Heart right ventricle (tissue), 16 donors: Measurements from ENCODE around the gene ZNF513. TPM values are rescaled to one million over a fixed set of nuclear protein-coding genes. Genes with fewer than 3 reads are reported as not detected.

ENCODE experiments used
- ATAC-seq, 8 donors: fragments of 200-7000 bp; cut with Tn5 transposase; one replicate each; pipeline ENCODE4 v1.9.1; 2020; ENCODE audit warnings: mild to moderate bottlenecking in 8 of 8, moderate library complexity in 8 of 8, moderate number of reproducible peaks in 1 of 8
- DNase-seq, 2 donors: peaks; one replicate each; pipeline ENCODE4 v3.0.0-alpha.2; 2020
- H3K27ac ChIP-seq, 10 donors: fragments of 200-600 bp; sonication (generic) in 2 of 10; one replicate each; pipeline versions ENCODE4 v1.5.0 to v1.8.0; 2020 to 2022; ENCODE audit warnings: mild to moderate bottlenecking in 3 of 10
- H3K27me3 ChIP-seq, 7 donors: fragments of 200-600 bp; one replicate each; pipeline ENCODE4 v1.8.0; 2021 to 2022; ENCODE audit warnings: mild to moderate bottlenecking in 2 of 7
- H3K36me3 ChIP-seq, 9 donors: fragments of 200-600 bp; sonication (generic) in 1 of 9; one replicate each; pipeline versions ENCODE4 v1.5.0 to v1.8.0; 2020 to 2022; ENCODE audit warnings: mild to moderate bottlenecking in 2 of 9
- H3K4me1 ChIP-seq, 9 donors: fragments of 200-600 bp; sonication (generic) in 1 of 9; one replicate each; pipeline versions ENCODE4 v1.5.0 to v1.8.0; 2020 to 2022; ENCODE audit warnings: mild to moderate bottlenecking in 4 of 9
- H3K4me3 ChIP-seq, 10 donors: fragments of 200-600 bp; sonication (generic) in 2 of 10; one replicate each; pipeline versions ENCODE4 v1.5.0 to v1.8.0; 2020 to 2022; ENCODE audit warnings: mild to moderate bottlenecking in 7 of 10, moderate library complexity in 2 of 10
- H3K9me3 ChIP-seq, 11 donors: fragments of 200-600 bp in 10 of 11; sonication (generic) in 2 of 11; one replicate each; pipeline versions ENCODE4 v1.5.0 to v1.8.0; 2013 to 2022; ENCODE audit warnings: mild to moderate bottlenecking in 2 of 11, control low read depth in 1 of 11, moderate library complexity in 1 of 11
- WGBS, 2 donors: extraction: QIAGEN DNeasy Blood & Tissue Kit; methylation state at CpG; one replicate each; pipeline ENCODE4 v1.1.7; 2013; ENCODE audit warnings: inconsistent platforms in 1 of 2; 5-methylcytosine and 5-hydroxymethylcytosine counted together
- intact Hi-C, 10 donors: fragments of 100-400 bp; cut with DNase I; formaldehyde crosslinking; loops; one replicate each; pipeline versions ENCODE4 v1.11.1 to v1.14.2; 2022
- polyA plus RNA-seq, 2 donors: library from polyadenylated mRNA; stranded (reverse); fragments of 200-250 nt; gene quantifications; one replicate each; pipeline ENCODE4 v1.2.3, GENCODE V29; 2013
- total RNA-seq, 10 donors: library from RNA; stranded (reverse); fragmentation: NEBNext Ultra II Directional in 3 of 10; extraction: Animal tissue kit (Norgen Biotek cat#: 25700) in 3 of 10; gene quantifications; one replicate each; pipeline versions ENCODE4 v1.2.1 to v1.2.4, GENCODE V29; 2021 to 2023
- TF ChIP-seq, protein P1 (sequence below), 9 donors: fragments of 200-600 bp; sonication (generic) in 2 of 9; IDR thresholded peaks; one replicate each; pipeline versions ENCODE4 v1.5.0 to v1.8.0; 2021 to 2022; ENCODE audit warnings: antibody characterized with exemption in 9 of 9, mild to moderate bottlenecking in 5 of 9, moderate library complexity in 1 of 9
- donor health status: Arrhythmogenic right ventricular cardiomyopathy.
- donor health status: ischemic (EF 13 %, LVEDD 7.1; RV severe dilation, severe dysfunction).
- donor health status: healthy with polysubstance abuse.
- donor health status: DM: no; HTN: yes; CAD: no.
- donor health status: DM: no; HTN: no; CAD: no.
- donor health status: ischemic (EF 25% LVEDD 6.9; RV normal size, moderate dysfunction).
- donor health status: ischemic (EF 25% LVEDD 5.7; RV mildly dilated, moderate dysfunction).
- donor health status: healthy.
- donor health status: DM: yes; HTN: yes; CAD: no.
- donor health status: Ischemic cardiomyopathy.
- donor health status: ischemic (EF 35%, LVEDD 5.7; RV mildly dilated, moderate dysfunction).
- donor health status: nonischemic (EF 11% LVEDD 7.7; RV severe dilation, severe dysfunction).
- donor health status: DM: yes; HTN: yes; CAD: no.
- donor health status: PGD.
- donor health status: ischemic (EF 29% LVEDD 5.4; RV normal size, mild dysfunction).
- donor health status: nonischemic (EF 23%, LVEDD 6.1; RV moderate dilation, normal function).

Gene ZNF513
- total and polyA plus RNA-seq, 12 donors, result 4.5 to 15.4 (median 7.5) TPM

DNA sequence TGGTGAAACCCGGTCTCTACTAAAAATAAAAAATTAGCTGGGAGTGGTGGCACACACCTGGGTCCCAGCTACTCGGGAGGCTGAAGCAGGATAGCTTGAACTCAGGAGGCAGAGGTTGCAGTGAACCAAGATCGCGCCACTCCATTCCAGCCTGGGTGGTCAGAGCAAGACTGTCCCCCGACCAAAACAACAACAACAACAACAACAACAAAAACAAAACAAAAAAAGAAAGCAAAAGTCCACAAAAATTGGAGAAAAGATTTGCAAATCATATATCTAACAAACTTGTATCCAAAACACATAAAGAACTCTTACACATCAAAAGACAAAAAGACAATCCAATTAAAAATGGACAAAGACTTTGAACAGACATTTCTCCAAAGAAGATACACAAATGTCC is 18.4 kb upstream of the ZNF513 start:
- Histone ChIP-seq H3K4me1 (peaks cover 0 to 8% (median 0%) of the 10 kb centered on the region in 9 donors), H3K4me3 (no peak overlapping the region), H3K27me3 (no peaks in the 10 kb centered on the region), H3K36me3 (peaks cover 0 to 28% (median 0%) of the 10 kb centered on the region in 9 donors), H3K9me3 (no peaks in the 10 kb centered on the region), H3K27ac (no peak overlapping the region)
- TF ChIP-seq, protein P1, sequence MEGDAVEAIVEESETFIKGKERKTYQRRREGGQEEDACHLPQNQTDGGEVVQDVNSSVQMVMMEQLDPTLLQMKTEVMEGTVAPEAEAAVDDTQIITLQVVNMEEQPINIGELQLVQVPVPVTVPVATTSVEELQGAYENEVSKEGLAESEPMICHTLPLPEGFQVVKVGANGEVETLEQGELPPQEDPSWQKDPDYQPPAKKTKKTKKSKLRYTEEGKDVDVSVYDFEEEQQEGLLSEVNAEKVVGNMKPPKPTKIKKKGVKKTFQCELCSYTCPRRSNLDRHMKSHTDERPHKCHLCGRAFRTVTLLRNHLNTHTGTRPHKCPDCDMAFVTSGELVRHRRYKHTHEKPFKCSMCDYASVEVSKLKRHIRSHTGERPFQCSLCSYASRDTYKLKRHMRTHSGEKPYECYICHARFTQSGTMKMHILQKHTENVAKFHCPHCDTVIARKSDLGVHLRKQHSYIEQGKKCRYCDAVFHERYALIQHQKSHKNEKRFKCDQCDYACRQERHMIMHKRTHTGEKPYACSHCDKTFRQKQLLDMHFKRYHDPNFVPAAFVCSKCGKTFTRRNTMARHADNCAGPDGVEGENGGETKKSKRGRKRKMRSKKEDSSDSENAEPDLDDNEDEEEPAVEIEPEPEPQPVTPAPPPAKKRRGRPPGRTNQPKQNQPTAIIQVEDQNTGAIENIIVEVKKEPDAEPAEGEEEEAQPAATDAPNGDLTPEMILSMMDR (IDR thresholded peaks at IDR 0.05), result no peak
- DNase-seq, result no peak
- 93 to 96% methylated on average over 5 of the region's 5 CpGs for WGBS, 2 donors
- intact Hi-C loops, result no loop called here
- no peak for ATAC-seq

DNA sequence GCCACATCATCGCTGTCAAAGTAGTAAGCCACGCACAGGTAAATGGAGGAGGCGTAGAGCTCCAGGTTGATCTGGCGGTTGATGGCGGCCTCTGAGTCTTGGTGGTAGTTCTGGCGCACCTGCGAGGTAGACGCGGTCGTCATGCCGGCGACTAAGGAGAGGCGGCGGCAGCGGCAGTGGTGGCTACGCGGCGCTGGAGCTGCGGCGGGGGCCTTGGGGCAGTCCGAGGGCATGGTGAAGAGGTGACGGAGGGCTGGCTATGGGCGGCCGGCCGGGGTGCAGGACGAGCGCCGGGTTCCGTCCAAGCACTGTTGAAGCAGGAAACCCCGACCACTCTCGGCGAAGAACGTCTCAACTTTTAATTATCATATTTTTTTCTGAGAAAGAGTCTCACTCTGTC is 12.7 kb upstream of the ZNF513 start:
- Histone ChIP-seq H3K4me3 (no peak overlapping the region), H3K27me3 (no peaks in the 10 kb centered on the region), H3K27ac (no peak overlapping the region), H3K9me3 (no peaks in the 10 kb centered on the region), H3K4me1 (no peaks in the 10 kb centered on the region), H3K36me3 (peaks cover 0 to 11% (median 0%) of the 10 kb centered on the region in 9 donors)
- DNase-seq (no peak), ATAC-seq (no peak)
- intact Hi-C loops, result no loop called here
- WGBS, 2 donors, result 98 to 99% methylated on average over 33 of the region's 33 CpGs
- TF ChIP-seq, protein P1 (IDR thresholded peaks at IDR 0.05), result no peak

DNA sequence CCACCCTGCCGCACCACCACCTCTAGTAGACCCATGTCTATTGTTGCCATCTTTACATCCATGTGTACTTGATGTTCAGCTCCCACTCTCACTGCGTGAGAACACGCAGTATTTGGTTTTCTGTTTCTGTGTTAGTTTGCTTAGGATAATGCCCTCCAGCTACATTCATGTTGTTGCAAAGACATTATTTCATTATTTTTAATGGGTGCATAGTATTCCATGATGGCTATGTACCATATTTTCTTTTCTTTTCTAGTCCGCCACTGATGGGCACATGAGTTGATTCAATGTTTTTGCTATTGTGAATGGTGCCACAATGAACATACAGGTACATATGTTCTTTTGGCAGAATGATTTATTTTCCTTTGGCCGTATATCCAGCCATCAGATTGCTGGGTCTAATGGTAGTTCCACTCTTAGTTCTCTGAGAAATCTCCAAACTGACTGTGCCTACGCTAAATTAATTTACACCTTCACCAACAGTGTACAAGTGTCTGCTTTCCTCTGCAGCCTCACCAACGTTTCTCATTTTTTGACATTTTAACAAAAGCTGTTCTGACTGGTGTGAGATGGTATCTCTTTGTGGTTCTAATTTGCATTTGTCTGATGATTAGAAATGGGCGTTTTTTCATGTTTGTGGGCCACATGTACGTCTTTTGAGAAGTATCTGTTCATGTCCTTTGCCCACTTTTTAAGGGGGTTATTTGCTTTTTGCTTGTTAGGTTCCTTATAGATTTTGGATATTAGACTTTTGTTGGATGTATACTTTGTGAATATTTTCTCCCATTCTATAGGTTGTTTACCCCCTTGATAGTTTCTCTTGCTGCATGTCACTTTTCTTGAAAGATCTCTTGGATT is 10.5 kb upstream of the ZNF513 start:
- peaks cover 0 to 20% (median 1%) of the 10 kb centered on the region in 9 donors for H3K36me3 ChIP-seq
- peaks cover 0 to 3% (median 0%) of the 10 kb centered on the region in 9 donors for H3K4me1 ChIP-seq
- intact Hi-C loops, result no loop called here
- 97% methylated on average over 9 of the region's 9 CpGs for WGBS, 2 donors
- H3K27ac ChIP-seq, result peak overlapping the region in 1 of 10 donors; percentile 53
- no peak for DNase-seq
- no peak overlapping the region for H3K4me3 ChIP-seq
- H3K9me3 ChIP-seq, result no peaks in the 10 kb centered on the region
- no peak for ATAC-seq
- no peaks in the 10 kb centered on the region for H3K27me3 ChIP-seq
- TF ChIP-seq, protein P1 (IDR thresholded peaks at IDR 0.05), result no peak

DNA sequence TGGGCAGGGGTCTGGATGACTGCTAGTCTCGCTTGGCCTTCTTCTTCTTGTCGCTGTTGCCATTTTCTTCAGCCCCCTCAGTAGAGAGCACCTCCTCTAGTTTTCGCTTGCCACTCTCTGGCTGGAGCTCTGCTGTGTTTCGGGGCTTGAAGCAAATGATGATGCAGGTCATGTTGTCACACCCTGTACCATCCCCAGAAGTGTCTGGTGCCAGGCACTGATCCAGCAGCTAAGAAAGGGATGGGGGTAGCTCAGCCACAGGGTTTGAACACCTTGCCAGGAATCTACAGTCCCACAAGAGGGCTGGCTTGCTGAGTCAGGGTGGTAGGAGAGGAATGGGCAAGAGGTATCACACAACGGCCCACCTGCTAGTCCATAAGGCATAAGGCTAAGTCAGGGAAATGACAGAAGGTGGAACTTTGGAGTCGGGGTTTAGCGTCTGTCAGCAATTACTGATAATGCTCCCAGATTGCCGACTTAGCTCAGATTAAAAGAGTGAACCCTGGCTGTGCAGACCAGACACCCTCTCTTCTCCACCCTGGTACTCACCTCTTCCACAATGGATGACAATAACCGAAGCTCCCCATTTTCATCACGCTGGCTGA is 1.1 kb upstream of the ZNF513 start:
- Histone ChIP-seq H3K27me3 (no peaks in the 10 kb centered on the region), H3K4me1 (peaks cover 5 to 37% (median 17%) of the 10 kb centered on the region in 9 donors), H3K27ac (peak overlapping the region in 8 of 10 donors; percentile 61 to 93 (median 88)), H3K9me3 (no peaks in the 10 kb centered on the region), H3K36me3 (peaks cover 0 to 79% (median 47%) of the 10 kb centered on the region in 9 donors), H3K4me3 (peak overlapping the region in 3 of 10 donors; percentile 63 to 72 (median 64))
- DNase-seq, result no peak
- TF ChIP-seq, protein P1 (IDR thresholded peaks at IDR 0.05), result no peak
- ATAC-seq, result no peak
- WGBS, 2 donors, result 88 to 90% methylated on average over 10 of the region's 10 CpGs
- intact Hi-C loops, result loop anchor here in 2 of 10 donors (2.0 kb wide), 1 partner anchor 27 kb away; the partner anchor contains the start of gene PPM1G (in 2 of the 2)
